Suprapubic skin (tissue), 3 donors: ENCODE data around the gene PLEKHG4B.

Source experiments
- CTCF ChIP-seq, 2 donors: fragments of 200-600 bp in 1 of 2; fragments of 450-650 bp in 1 of 2; sonication (generic) in 1 of 2; IDR thresholded peaks; one replicate each; pipeline ENCODE4 v1.5.1; 2016 to 2019; ENCODE audit warnings: antibody characterized with exemption in 2 of 2, mild to moderate bottlenecking in 1 of 2, moderate library complexity in 1 of 2
- EP300 ChIP-seq: sonication (generic); formaldehyde crosslinking; IDR thresholded peaks from one replicate; pipeline ENCODE4 v1.6.1; 2017; ENCODE audit warnings: antibody characterized with exemption
- POLR2A ChIP-seq, 2 donors: fragments of 450-650 bp; IDR thresholded peaks; one replicate each; pipeline ENCODE4 v1.6.1; 2017; ENCODE audit warnings: antibody characterized with exemption in 2 of 2, mild to moderate bottlenecking in 2 of 2, moderate library complexity in 2 of 2

- TF ChIP-seq CTCF (IDR thresholded peaks at IDR 0.05) (no peak), POLR2A (IDR thresholded peaks at IDR 0.05) (no peak), EP300 (no peak)
Observed at GRCh38 chr5:106587-106986, 14.6 kb downstream of the PLEKHG4B start.
